Heart left ventricle (tissue), 13 donors: ENCODE measurements around the gene SMARCB1.

Source experiments
- CTCF ChIP-seq, 12 donors: fragments of 200-600 bp; sonication (generic) in 4 of 12; IDR thresholded peaks; one replicate each; pipeline versions ENCODE4 v1.5.0 to v1.8.0; 2018 to 2022; ENCODE audit warnings: antibody characterized with exemption in 12 of 12, mild to moderate bottlenecking in 5 of 12
- POLR2A ChIP-seq, 2 donors: fragments of 450-650 bp; IDR thresholded peaks; one replicate each; pipeline ENCODE4 v1.6.1; 2017; ENCODE audit warnings: antibody characterized with exemption in 2 of 2, mild to moderate bottlenecking in 2 of 2, moderate library complexity in 2 of 2
- donor health status: ischemic (EF 13 %, LVEDD 7.1; RV severe dilation, severe dysfunction).
- donor health status: DM: no; HTN: yes; CAD: no.
- donor health status: DM: no; HTN: no; CAD: no.
- donor health status: ischemic (EF 25% LVEDD 6.9; RV normal size, moderate dysfunction).
- donor health status: ischemic (EF 25% LVEDD 5.7; RV mildly dilated, moderate dysfunction).
- donor health status: ischemic (EF 35%, LVEDD 5.7; RV mildly dilated, moderate dysfunction).
- donor health status: nonischemic (EF 11% LVEDD 7.7; RV severe dilation, severe dysfunction).
- donor health status: DM: yes; HTN: yes; CAD: no.
- donor health status: PGD.
- donor health status: ischemic (EF 29% LVEDD 5.4; RV normal size, mild dysfunction).
- donor health status: nonischemic (EF 23%, LVEDD 6.1; RV moderate dilation, normal function).

- TF ChIP-seq CTCF (IDR thresholded peaks at IDR 0.05) = no peak
- TF ChIP-seq POLR2A (IDR thresholded peaks at IDR 0.05) = no peak
These were observed 7.0 kb upstream of the SMARCB1 start for GRCh38 chr22:23779731-23780130.
